ENCODE measurements around the gene KLF3.

GRCh38 chr4:38724475-38724808 is 60.4 kb downstream of the KLF3 start:
- TF ChIP-seq, protein P1, sequence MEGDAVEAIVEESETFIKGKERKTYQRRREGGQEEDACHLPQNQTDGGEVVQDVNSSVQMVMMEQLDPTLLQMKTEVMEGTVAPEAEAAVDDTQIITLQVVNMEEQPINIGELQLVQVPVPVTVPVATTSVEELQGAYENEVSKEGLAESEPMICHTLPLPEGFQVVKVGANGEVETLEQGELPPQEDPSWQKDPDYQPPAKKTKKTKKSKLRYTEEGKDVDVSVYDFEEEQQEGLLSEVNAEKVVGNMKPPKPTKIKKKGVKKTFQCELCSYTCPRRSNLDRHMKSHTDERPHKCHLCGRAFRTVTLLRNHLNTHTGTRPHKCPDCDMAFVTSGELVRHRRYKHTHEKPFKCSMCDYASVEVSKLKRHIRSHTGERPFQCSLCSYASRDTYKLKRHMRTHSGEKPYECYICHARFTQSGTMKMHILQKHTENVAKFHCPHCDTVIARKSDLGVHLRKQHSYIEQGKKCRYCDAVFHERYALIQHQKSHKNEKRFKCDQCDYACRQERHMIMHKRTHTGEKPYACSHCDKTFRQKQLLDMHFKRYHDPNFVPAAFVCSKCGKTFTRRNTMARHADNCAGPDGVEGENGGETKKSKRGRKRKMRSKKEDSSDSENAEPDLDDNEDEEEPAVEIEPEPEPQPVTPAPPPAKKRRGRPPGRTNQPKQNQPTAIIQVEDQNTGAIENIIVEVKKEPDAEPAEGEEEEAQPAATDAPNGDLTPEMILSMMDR (IDR thresholded peaks at IDR 0.05; ENCODE audit: poor library complexity) = no peak
- TF ChIP-seq EZH2 (IDR thresholded peaks at IDR 0.05; ENCODE audit: borderline replicate concordance) = no peak
- TF ChIP-seq EZH2phosphoT487 (IDR thresholded peaks at IDR 0.05; ENCODE audit: low read depth, severe bottlenecking, unreplicated experiment) = no peak

All from hepatocyte (in vitro differentiated cells).